GM12892 (cell line): ENCODE results near the gene GK.

ENCODE experiments used
- POLR2A ChIP-seq: IDR thresholded peaks from 2 replicates; pipeline ENCODE4 v1.6.1; 2011; ENCODE audit warnings: low read depth, low read length, control low read depth
- POLR2AphosphoS5 ChIP-seq: IDR thresholded peaks from 2 replicates; pipeline ENCODE4 v1.6.1; 2011; ENCODE audit warnings: low read depth, low read length, control low read depth
- TAF1 ChIP-seq: IDR thresholded peaks from 2 replicates; pipeline ENCODE4 v1.6.1; 2011; ENCODE audit warnings: low read depth, mild to moderate bottlenecking, control low read depth, low read length, borderline replicate concordance

DNA sequence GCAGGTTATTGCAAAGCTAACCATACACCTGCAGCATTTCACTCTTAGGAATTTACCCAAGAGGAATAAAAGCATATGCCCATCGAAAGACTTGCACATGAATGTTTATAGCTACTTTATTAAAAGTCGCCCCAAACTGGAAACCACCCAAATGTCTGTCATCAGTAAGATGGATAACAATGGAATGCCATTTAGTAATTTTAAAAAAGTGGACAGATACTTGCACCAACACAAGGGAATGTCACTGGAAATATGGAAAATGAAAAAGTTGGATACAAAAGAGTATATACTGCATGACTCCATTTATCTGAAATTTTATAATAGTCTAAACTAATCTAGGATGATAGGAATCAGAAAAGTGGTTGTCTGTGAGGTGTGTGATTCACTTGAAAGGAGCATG lies 12.9 kb downstream of the GK start:
- TF ChIP-seq POLR2A (no peak), POLR2AphosphoS5 (no peak), TAF1 (no peak)
